Activated CD4-positive, CD25-positive, alpha-beta regulatory T cell treated with anti-CD3 and anti-CD28 coated beads, Interleukin-2, amount 50 U/mL, for 24 hours (primary cell): ENCODE measurements around the gene MUSTN1.
A peak's percentile ranks its signal among the peaks of the same experiment; 100 is the strongest.

Experiments used
- ATAC-seq, 2 donors: fragments of 150-1000 bp; cut with Tn5 transposase; one replicate each; pipeline ENCODE4 v1.10.0; 2021; ENCODE audit warnings: mild to moderate bottlenecking in 1 of 2, moderate library complexity in 1 of 2

The MUSTN1 gene

GRCh38 chr3:52798978-52799476 is 35.8 kb downstream of the MUSTN1 start:
- peak in 1 of 2 donors; percentile 34 for ATAC-seq

DNA sequence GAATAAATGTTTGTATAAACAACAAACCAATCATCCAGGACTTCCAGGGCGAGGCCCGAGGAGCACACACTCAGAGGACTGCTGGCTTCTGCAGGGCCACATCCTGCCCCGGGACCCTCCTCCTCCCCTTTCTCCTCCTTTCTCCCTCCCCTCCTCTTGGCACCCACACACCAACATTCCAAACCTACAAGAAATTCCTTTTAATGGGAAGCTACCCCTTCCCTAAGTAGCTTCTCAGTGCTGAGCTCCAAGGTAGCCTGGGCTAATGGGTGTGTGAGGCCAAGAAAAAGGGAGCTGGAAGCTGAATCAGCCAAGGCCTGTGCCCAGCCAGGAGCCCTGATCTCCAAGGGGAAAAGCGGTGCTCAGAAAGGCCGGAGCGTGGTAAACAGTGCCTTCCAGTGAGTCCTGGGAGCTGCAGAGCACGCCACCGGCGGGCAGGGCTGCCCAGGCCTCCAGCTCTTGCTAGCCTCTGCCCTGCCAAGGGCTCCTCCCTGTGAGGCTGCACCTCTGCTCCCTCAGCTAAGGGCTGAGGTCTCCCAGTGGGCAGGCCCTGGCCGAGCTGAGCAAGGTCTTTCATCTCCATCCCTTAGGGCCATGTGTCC is 36.3 kb downstream of the MUSTN1 start:
- ATAC-seq, result no peak

GRCh38 chr3:52796411-52796810 is 38.4 kb downstream of the MUSTN1 start:
- ATAC-seq, result no peak

- no peak for ATAC-seq
Observed at GRCh38 chr3:52795298-52795900, 39.4 kb downstream of the MUSTN1 start.

DNA sequence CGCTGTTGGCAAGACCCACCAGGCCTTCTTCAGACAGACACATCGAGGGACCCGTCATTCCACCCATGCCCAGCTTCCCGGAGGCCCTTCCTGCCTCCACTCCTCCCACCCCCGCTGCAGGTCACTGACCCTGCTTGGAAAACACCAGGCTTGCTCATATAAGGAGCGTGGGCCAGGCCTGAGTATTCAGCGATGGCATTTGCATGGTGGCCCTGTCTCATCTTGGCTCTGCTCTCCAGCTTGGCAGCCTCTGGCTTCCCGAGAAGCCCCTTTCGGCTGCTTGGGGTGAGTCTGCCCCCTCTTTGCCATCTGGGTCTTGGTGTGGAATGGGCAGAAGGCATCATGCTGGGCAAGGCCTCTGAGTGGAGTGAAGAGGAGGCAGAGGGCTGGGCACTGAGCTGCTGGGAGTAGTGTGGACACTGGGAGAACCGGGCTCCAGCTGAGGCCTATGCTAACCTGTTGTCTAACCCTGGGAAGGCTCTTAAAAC is 40.2 kb downstream of the MUSTN1 start, which contains the start of gene ITIH3:
Gene ITIH3, plus strand, starts transcription at position 185 of the 488 bp plus-strand sequence. Its CDS starts 8 bp downstream, at position 193.
- ATAC-seq, result no peak

GRCh38 chr3:52793702-52794611 is 40.9 kb downstream of the MUSTN1 start:
- no peak for ATAC-seq

- ATAC-seq, result no peak
Observed at GRCh38 chr3:52792961-52793695, 41.7 kb downstream of the MUSTN1 start.

GRCh38 chr3:52792413-52792812 is 42.4 kb downstream of the MUSTN1 start:
- no peak for ATAC-seq

GRCh38 chr3:52791928-52792327 is 42.9 kb downstream of the MUSTN1 start:
- ATAC-seq, result no peak

DNA sequence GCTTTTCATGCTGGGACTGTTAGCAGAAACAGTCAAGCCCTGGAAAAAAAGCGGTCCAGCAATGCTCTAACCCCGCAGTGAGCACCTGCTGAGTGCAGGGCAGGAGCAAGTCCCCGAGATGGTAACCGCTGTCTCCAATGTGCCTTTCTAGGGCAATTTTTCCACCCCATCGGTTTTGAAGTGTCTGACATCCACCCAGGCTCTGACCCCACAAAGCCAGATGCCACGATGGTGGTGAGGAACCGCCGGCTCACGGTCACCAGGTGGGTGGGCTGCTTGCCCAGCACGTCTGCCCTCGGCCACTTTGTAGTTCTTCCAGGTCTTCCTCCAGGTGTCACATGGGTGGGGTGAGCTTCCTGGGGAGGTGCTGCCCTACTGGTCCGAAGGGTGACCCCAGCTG is 43.5 kb downstream of the MUSTN1 start:
- ATAC-seq, result no peak

DNA sequence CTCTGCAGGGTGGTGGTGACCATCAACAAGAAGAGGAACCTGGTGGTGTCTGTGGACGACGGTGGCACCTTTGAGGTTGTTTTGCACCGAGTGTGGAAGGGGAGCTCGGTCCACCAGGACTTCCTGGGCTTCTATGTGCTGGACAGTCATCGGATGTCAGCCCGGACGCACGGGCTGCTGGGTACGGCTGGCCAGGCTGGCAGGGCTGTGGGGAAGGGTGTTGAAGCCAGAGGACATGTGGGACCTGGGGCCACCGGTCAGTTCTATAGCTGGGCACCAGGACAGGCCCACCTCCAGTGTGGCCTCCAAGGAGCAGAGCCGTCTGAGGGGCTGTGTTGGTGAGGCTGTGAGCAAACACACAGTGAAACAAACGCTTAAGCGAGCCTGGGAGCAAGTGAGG is 44.1 kb downstream of the MUSTN1 start:
- no peak for ATAC-seq

DNA sequence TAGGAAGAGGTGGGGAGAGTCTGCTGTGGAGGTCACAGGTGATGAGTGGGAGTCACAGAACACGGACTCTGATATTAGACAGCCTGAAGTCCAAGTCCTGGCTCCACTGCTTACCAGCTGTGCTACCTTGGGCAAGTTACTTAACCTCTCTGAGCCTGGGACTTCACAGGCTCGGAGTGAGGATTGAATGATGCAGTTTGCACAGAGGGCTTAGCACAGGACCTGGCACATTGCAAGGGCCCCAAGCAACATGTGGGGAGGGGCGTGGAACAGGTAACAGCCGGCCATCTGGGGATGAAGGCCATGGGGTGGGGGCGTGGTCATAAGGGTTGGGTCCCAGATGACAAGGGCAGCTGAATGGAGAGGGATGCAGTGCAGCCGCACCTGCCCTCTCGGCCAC is 44.5 kb downstream of the MUSTN1 start:
- ATAC-seq, result no peak

DNA sequence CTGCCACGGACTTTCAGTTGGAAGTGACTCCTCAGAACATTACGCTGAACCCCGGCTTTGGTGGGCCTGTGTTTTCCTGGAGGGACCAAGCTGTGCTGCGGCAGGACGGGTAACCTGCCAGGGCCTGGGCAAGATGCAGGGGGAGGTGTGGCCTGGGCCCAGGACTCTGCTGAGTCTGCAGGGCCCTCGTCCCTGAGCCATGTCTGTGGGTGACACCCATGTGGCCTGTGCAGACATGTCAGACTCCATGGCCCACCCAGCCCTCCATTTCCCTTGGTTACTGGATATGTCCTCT is 45.1 kb downstream of the MUSTN1 start:
- ATAC-seq, result no peak

DNA sequence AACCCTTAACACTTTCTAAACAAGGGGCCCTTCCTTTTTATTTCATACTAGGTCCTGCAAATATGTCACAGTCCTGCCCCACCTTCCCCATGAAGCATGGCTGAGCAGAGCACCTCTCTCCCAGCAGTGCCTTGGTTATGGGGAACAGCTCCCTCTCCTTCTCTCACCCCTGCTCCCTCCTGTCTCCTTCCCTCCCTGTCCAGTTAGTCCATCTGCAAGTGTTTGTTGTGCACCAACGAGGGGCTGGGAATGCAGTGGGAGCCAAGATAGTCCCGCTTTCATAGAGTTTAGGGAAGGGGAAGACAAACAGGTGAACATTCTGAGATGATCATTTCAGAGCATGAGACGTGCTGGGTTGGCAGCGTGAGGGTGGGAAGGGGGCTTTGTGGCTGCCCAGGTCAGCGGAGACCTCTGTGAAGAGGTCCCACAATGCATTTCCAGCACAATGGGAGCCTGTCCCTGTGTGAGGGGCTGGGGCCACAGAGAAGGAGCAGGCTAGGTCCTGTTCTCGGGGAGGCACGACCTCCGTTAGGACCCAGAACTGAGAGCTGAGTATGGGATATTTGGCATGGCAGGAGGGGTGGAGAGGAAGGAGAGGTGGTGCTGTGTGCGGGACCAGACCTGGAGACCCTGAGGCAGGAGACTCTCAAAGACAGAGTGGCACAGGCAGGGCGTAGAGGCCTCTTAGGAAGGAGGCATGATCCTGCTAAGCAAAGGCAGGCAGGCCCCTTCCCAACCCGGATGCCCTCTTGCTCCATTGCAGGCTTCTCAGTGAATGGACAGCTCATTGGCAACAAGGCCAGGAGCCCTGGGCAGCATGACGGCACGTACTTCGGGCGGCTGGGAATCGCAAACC is 45.7 kb downstream of the MUSTN1 start:
- no peak for ATAC-seq

- no peak for ATAC-seq
Observed at GRCh38 chr3:52787672-52788625, 46.9 kb downstream of the MUSTN1 start.

DNA sequence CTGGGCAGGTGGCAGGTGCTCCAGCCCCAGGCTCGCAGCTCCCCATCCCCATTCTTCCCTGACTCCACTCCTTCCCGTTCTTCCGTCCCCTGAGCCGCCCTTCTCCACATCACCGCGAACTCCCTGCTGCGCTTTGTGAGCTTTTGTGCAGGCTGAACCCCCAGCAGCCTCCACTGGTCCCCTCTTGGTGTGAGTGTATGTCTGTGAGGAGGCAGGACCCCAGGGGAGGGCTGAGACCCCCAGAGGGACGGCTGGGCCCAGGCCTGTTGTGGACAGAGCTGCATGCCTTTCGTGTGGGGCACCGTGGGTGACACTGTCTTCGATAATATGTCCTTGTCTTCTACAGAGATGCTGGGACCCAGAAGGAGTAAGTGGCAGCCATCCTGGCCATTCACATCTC is 47.6 kb downstream of the MUSTN1 start:
- no peak for ATAC-seq

GRCh38 chr3:52786330-52787215 is 48.2 kb downstream of the MUSTN1 start:
- no peak for ATAC-seq

DNA sequence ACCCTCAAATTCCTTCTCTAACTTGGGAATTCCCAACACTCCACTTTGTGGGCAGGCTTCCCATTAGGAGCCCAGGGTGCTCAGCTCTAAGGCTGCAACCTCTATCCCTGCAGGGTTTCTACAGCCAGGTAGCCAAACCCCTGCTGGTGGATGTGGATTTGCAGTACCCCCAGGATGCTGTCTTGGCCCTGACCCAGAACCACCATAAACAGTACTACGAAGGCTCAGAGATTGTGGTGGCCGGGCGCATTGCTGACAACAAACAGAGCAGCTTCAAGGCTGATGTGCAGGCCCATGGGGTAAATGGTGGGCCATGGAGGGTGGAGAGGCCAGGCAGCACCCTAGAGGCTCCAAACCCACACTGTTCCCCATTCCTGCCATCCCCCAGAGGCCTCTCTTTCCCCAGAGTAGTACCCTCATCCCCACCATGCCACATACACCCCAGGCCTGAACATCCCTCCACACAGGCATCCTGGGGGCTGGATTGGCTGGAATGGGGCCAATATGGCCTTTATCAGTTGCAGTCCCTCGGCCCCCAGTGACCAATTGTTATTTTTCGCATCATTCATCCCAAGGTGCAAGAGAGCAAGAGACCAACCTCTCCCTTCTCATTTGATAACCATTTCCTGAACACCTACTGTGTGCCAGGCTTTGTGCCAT is 49.8 kb downstream of the MUSTN1 start:
- no peak for ATAC-seq

DNA sequence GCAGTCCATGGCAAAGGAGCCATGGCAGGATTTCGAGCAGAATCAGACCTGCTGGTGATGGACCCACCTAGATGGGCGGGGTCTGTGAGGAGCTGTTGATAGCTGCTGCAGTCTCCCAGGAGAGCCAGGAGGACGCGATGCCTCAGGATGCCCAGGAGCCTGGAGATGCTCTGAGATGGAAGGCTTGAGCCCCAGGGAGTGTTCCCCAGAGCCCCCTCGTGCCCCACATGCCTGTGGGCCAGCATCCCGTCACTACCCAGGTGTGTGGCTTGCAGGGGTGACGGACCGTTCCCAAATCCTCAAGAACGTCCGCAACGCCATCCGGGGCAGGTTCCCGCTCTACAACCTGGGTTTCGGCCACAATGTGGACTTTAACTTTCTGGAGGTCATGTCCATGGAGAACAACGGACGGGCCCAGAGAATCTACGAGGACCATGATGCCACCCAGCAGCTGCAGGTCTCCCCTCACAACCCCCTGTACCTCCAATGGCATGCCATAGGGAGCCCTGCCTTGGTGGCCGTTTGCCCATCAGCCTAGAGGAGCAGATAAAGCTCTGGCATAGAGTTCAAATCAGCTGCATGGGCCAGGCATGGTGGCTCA is 50.7 kb downstream of the MUSTN1 start:
- ATAC-seq, result no peak
